Activated T-cell treated with anti-CD3 and anti-CD28 coated beads, Interleukin-2, amount 50 U/mL, for 48 hours (primary cell): ENCODE results near the gene CARD11.
A peak's percentile ranks its signal among the peaks of the same experiment; 100 is the strongest.
"Not testable (repeated sequence)": the region's sequence is repeated elsewhere in the genome, so short reads cannot be mapped to it uniquely, and the experiment has no call there.

Experiments used
- DNase-seq, 2 experiments: peaks; one replicate each; pipeline ENCODE4 v3.0.0-alpha.2; 2020

Gene CARD11

DNA sequence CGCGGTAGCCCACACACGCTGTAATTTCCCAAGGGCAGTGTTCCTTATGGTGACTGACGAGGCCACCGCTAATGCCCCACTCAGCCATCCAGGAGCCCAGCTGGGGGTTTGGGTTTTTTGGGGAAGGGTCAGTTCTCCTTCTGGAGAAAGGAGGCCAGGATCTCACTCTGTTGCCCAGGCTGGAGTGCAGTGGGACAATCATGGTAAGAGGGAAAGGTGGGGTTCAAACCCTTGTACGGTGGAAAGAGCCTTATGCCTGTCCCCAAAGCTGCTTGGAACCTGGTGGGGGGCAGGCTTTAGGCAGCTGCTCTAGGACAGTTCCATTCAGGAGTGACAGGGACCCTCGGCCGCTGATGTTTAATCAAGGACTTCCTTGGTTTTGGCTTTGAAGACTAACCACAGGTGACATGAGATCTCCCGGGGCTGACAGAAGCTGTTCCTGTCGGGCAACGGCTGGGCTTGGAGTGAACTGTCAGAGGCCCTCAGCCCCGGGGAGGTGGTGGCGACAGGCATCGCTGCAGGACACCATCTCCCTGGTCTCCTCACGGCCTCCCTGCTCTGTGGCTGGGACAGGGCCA is 84.5 kb downstream of the CARD11 start:
- peak; percentile 31 to 34 for DNase-seq

DNA sequence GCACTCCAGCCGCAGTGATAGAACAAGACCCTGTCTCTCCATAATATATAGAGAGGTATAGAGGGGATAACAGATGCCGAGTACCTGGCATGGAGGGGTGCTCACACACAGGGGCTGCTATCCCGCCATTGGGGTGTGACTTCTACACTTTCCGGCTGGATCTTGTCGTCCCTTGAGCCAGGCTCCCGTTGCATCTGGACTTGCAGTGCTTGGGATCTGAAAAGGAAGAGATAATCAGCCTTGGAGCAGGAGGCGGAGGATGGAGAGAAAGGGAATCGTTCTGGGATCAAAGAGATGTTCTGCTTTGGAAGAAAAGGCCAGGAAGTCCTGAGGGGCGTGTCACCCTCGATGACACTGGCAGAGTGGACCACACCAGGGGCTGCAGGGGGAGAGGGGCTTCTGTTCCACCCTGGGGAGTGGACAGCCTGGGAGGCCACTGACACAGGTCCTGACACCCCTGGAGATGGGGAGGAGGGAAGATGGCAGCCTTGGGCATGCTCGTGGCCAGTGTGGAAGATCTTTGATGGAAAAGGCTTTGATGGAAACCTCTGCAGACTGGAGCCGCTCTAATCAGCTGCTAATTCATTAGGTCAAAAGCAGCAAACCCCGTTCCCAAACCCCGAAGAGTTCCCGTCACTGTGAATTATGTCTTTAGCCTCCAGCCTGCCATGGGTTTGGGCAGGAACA is 85.1 kb downstream of the CARD11 start:
- DNase-seq, result peak; percentile 14 to 15

DNA sequence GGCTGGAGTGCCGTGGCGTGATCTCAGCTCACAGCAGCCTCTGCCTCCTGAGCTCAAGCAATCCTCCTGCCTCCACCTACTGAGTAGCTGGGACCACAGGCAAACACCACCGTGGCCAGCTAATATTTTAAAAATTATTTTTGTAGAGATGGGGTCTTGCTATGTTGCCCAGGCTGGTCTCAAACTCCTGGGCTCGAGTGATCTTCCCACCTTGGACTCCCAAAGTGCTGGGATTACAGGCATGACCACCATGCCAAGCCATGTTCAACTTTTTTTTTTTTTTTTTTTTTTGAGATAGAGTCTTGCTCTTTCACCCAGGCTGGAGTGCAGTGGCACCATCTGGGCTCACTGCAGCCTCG is 86.3 kb downstream of the CARD11 start:
- DNase-seq, result not testable (repeated sequence)

GRCh38 chr7:2956526-2957368 is 86.9 kb downstream of the CARD11 start:
- peak; percentile 68 to 75 for DNase-seq

DNA sequence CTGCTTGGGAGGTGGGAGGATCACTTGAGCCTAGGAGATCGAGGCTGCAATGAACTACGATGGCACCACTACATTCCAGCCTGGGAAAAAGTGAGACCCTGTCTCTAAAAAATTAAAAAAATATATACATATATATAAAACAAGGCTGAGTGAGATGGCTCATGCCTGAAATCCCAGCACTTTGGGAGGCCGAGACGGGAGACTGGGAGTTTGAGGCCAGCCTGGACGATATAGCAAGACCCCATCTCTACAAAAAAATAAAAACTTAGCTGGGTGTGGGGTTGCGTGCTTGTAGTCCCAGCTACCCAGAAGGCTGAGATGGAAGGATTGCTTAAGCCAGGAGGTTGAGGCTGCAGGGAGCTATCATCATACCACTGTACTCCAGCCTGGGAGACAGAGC is 87.6 kb downstream of the CARD11 start:
- peak in 1 of 2 experiments; percentile 10 for DNase-seq

DNA sequence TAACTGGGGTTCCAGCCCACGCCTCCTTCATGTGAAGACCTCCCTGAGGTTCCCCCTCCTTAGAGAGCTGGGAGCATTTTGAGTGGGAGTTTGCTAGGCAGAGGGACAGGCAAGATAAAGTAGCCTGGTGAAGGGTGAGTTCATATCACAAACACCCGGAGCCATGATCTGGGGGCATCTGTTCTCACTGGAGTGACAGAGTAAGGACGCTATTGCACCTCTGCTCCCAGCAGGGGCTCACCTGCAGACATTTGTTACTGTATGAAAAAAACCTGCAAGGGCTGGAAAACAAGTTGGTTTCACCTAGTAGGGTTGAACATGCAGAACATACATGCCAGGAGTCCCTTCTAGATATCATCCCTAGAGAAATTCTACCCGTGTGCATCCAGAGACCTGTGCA is 88.4 kb downstream of the CARD11 start:
- DNase-seq, result no peak

GRCh38 chr7:2954433-2954853 is 89.2 kb downstream of the CARD11 start:
- peak; percentile 54 to 68 for DNase-seq

GRCh38 chr7:2953588-2954407 is 89.9 kb downstream of the CARD11 start:
- DNase-seq, result no peak

DNA sequence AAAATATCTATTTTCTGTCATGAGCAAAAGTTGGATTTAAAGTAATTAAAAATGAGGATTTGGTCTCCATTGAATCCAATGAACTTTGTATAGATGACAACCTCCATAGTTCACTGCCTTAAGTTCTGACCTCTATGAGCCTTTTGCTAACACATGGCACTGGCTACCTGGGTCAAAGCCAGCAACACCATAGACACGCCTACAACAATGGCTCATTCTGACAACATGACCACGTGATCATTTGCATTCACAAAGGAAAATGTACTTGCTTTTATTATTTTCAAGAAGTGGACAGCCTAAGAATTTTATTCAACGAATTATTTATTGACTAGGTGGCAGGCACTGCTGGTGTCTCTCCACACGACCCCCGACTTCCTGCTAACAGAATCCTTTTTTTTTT is 90.6 kb downstream of the CARD11 start:
- no peak for DNase-seq

GRCh38 chr7:2952316-2952715 is 91.4 kb downstream of the CARD11 start:
- no peak for DNase-seq

- no peak for DNase-seq
Measured at GRCh38 chr7:2950578-2950977, 93.1 kb downstream of the CARD11 start.

DNA sequence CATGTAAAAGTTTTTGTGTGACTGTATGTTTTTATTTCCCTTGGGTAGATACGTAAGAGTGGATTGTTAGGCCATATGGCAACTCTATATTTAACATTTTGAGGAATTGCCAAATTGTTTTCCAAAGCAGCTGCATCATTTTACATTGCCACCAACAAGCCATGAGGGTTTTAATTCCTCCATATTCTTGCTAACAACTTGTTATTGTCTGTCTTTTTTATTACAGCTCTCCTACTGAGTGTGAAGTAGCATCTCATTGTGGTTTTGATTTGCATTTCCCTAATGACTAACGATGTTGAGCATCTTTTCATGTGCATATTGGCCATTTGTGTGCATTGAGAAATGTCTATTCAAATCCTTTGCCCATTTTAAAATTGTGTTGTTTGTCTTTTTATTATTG is 94.9 kb downstream of the CARD11 start:
- DNase-seq, result no peak

DNA sequence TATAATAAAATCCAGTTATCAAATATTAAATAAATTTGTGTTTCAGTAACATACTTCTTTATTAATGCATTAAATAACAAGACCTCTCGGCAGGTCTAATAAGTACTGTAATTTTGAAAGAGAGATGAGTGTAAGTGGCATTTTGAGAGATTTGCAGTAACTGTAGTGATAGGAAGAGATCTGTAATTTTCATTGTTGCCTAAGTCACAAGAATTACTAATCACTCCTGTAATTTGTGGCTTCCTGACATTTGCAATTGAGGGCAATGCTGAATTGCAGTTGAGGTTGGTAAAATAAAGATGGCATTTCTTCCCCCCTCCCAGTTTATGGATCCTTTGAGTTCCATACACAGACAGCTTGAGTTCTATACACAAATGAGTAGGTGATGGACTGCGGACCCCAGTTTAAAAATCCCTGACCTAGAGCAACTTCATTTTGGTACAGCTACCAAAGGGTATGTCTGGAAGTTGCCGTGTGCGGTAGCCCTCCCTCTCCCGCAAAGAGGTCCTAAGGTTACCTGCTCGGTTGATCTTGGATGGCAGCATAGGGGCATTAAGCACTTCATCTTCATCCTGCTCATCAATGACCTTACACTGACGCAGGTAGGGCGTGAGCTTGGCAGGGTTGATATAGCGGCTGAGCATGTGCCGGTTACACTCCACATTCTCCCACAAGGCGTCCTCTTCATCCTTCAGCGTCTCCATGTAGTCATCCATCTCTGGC is 96.4 kb downstream of the CARD11 start:
- peak in 1 of 2 experiments; percentile 13 for DNase-seq

GRCh38 chr7:2945171-2945570 is 98.5 kb downstream of the CARD11 start:
- DNase-seq, result no peak

GRCh38 chr7:2944739-2945138 is 98.9 kb downstream of the CARD11 start:
- no peak for DNase-seq

GRCh38 chr7:2943851-2944601 is 99.6 kb downstream of the CARD11 start:
- DNase-seq, result no peak

DNA sequence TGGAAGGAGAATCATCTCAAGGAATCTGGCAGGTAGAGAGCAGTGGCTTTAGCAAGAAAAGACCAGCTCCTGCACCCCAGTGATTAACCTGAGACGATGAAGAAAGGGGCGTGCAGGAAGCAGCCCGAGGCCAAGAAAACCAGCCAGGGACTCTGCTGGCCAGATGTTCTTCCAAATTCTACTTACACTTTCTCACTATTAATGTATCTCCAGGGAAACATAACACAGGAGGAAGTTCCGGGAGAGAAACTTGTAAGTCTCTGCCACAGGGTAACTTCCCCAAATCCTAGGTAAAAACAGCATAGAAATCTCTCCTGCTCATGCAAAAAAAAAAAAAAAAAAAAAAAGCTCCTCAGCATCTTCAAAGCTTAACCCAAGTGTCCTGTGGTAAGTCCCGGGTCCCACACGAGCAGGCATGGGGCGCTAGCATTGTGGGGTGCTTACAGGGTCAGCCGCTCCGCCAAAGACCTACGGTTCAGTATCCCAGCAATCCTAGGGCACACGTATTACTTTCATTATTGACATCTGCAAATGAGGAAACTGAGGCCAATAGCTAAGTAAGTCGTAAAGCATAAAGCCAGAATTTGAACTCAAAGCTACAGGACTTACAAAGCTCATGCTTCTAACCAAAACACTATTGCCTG is 102.3 kb downstream of the CARD11 start:
- DNase-seq, result no peak

GRCh38 chr7:2940466-2940865 is 103.2 kb downstream of the CARD11 start:
- DNase-seq, result no peak

DNA sequence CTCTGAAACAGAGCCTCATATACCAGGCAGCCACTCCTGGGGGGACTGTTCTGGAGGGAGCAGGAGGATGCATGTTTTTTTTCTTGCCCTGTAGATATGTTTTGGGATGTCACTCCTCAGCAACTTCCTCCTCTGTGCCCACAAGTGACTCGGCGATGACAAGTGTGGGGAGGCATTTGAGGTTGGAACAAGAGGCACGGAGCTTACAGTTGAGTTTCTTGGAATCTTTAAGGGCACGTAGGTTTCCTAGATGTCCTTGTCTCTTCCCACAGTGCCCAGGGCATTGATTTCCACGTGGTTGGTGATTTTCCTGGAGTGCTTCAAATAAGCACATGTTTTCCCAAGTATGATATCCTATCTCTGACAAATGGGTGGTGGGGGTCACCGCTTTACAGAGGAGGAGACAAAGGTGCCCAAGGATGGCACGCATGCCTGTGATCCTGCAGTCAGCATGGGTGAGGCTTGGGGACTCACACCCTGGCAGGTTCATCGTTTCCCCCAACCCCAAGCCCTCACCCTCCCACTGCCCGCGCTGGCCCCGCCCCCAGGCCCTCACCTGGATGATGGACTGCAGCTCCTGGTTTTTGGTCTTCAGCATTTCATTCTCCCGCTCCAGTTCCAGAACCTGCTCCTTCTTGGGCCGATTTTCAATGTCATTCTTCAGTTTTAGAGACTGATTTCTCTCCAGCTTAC is 104.3 kb downstream of the CARD11 start:
- no peak for DNase-seq

DNA sequence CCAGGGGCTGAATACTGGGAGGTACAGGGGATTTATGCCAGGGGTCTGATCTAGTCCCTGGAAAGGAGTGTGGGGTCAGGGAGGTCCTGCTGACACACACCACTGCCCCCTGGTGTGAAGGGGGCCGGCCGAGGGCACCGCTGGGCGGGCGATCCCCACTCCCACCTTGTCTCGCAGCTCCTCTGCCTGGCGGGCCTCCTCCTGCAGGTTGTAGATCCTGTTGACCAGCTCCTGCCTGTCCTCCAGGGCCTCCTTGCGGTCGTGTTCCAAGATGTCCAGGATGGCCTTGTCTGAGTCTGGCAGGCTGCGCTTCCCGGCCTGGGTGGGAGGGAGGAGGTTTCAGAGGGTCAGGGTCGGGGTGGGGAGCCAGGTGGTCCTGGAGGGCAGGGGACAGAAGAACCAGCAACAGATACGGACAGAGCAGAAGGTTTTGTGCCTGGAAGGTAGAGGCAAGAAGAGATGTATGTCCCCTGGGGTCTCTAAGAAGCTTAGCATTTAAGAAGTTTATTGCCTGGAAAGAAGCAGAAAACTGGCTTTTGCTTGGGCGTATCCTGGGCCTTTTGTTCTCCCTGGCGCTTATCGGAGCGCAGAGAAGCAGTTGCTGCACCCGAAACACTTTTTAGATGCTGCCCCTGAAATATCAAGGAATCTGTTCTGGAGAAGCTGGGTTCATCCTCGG is 105.0 kb downstream of the CARD11 start:
- no peak for DNase-seq
